Activated T-cell treated with anti-CD3 and anti-CD28 coated beads for 4 hours (primary cell): ENCODE measurements around the gene EZH1.
"Not testable (repeated sequence)": the region's sequence is repeated elsewhere in the genome, so short reads cannot be mapped to it uniquely, and the experiment has no call there.

Experiments
- DNase-seq: peaks from one replicate; pipeline ENCODE4 v3.0.0-alpha.2; 2020

The EZH1 gene

GRCh38 chr17:42769964-42770363 lies 25.1 kb upstream of the EZH1 start:
- DNase-seq = not testable (repeated sequence)

- DNase-seq = not testable (repeated sequence)
These were observed 23.2 kb upstream of the EZH1 start for GRCh38 chr17:42768006-42768405.

- DNase-seq = no peak
These were observed 22.7 kb upstream of the EZH1 start for GRCh38 chr17:42767512-42767911.

GRCh38 chr17:42766124-42766523 lies 21.3 kb upstream of the EZH1 start:
- no peak for DNase-seq

GRCh38 chr17:42761638-42762037 lies 16.8 kb upstream of the EZH1 start:
- no peak for DNase-seq

- no peak for DNase-seq
These were observed 16.1 kb upstream of the EZH1 start, which contains the start of gene RAMP2 for GRCh38 chr17:42760652-42761581. RAMP2 (plus strand) TSS chr17:42761227; CDS start chr17:42761262, 35 bp downstream.

GRCh38 chr17:42759982-42760651 lies 15.3 kb upstream of the EZH1 start:
- no peak for DNase-seq

GRCh38 chr17:42754782-42755181 lies 9.9 kb upstream of the EZH1 start:
- no peak for DNase-seq

GRCh38 chr17:42751628-42752027 lies 6.8 kb upstream of the EZH1 start:
- DNase-seq = no peak

GRCh38 chr17:42750739-42751344 lies 6.0 kb upstream of the EZH1 start:
- DNase-seq = no peak

- no peak for DNase-seq
These were observed 4.3 kb upstream of the EZH1 start for GRCh38 chr17:42748908-42749798.

GRCh38 chr17:42748202-42748907 lies 3.5 kb upstream of the EZH1 start:
- DNase-seq = no peak

GRCh38 chr17:42744283-42744805 lies 496 bp downstream of the EZH1 start:
- DNase-seq = peak; percentile 46

GRCh38 chr17:42743595-42744282 lies 1.1 kb downstream of the EZH1 start:
- no peak for DNase-seq

- not testable (repeated sequence) for DNase-seq
These were observed 1.9 kb downstream of the EZH1 start for GRCh38 chr17:42742916-42743315.

GRCh38 chr17:42740699-42741098 lies 4.1 kb downstream of the EZH1 start:
- no peak for DNase-seq

- no peak for DNase-seq
These were observed 19.7 kb downstream of the EZH1 start for GRCh38 chr17:42725143-42725542.

- no peak for DNase-seq
These were observed 21.2 kb downstream of the EZH1 start for GRCh38 chr17:42723636-42724035.

- peak; percentile 27 for DNase-seq
These were observed 23.8 kb downstream of the EZH1 start for GRCh38 chr17:42720996-42721583.

- no peak for DNase-seq
These were observed 35.3 kb downstream of the EZH1 start for GRCh38 chr17:42709561-42709960.

GRCh38 chr17:42708588-42708987 lies 36.3 kb downstream of the EZH1 start:
- no peak for DNase-seq
